Panc1 (cell line): ENCODE measurements around the gene NR2E3.

ENCODE experiments used
- CTCF ChIP-seq: fragments of 450-650 bp; IDR thresholded peaks from 2 replicates; pipeline ENCODE4 v1.5.1; 2017; ENCODE audit warnings: mild to moderate bottlenecking
- SIN3A ChIP-seq: IDR thresholded peaks from 2 replicates; pipeline ENCODE4 v1.6.1; 2012; ENCODE audit warnings: low read depth, mild to moderate bottlenecking, low read length, moderate library complexity, borderline replicate concordance; ENCODE audit not compliant: insufficient read depth
- TCF7L2 ChIP-seq: IDR thresholded peaks from 2 replicates; pipeline ENCODE4 v1.6.1; 2011; ENCODE audit warnings: mild to moderate bottlenecking, low read depth, low read length, inconsistent platforms

GRCh38 chr15:71844916-71845315 is 34.6 kb downstream of the NR2E3 start:
- TF ChIP-seq TCF7L2: no peak
- no peak for TF ChIP-seq CTCF
- TF ChIP-seq SIN3A: no peak
